Hepatocyte (in vitro differentiated cells): ENCODE data around the gene NCS1.

Source experiments
- CTCF ChIP-seq: fragments of 200-600 bp; sonication (generic); IDR thresholded peaks from 2 replicates; pipeline ENCODE4 v1.5.1; 2016; ENCODE audit warnings: antibody characterized with exemption, mild to moderate bottlenecking; ENCODE audit not compliant: poor library complexity
- EZH2phosphoT487 ChIP-seq: fragments of 200-600 bp; sonication (generic); IDR thresholded peaks from one replicate; pipeline ENCODE4 v1.6.1; 2018; ENCODE audit warnings: antibody characterized with exemption, mild to moderate bottlenecking, low read depth, moderate library complexity; ENCODE audit not compliant: unreplicated experiment, severe bottlenecking

DNA sequence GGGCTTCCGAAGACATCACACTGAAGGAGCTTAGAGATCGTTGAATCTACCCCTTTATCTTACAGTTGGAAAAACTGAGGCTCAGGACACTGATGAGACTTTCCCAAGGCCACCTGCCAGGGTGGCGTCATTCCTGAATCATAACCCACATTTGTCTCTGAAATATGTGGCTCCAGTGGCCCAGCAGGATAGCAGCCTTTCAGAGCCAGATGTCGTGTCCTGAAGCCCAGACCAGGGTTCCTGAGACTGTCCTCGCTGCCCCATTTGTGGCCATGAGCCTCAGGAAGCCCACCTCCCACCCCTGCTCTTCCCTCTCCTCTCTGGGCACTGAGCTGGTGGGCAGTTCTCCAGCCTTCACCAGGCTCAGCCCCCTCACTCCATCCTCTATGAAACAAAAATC is 95.7 kb downstream of the NCS1 start:
- TF ChIP-seq CTCF: no peak
- no peak for TF ChIP-seq EZH2phosphoT487
